Liver (tissue), 3 donors: ENCODE measurements around the gene MTHFD1.

ENCODE experiments used
- ATF3 ChIP-seq: IDR thresholded peaks from 2 replicates; pipeline ENCODE4 v1.6.1; 2016; ENCODE audit warnings: antibody characterized with exemption
- CTCF ChIP-seq: fragments of 150-350 bp; IDR thresholded peaks from 2 replicates; pipeline ENCODE4 v1.5.1; 2017; ENCODE audit warnings: improper control_type of control experiment, low read depth, low read length; ENCODE audit not compliant: missing input control
- FOXA1 ChIP-seq: IDR thresholded peaks from 2 replicates; pipeline ENCODE4 v1.6.1; 2016; ENCODE audit warnings: antibody characterized with exemption
- GABPA ChIP-seq, 2 donors: IDR thresholded peaks in 1 of 2; conservative IDR thresholded peaks in 1 of 2; 2 replicates each; pipeline ENCODE4 v1.6.1; 2016; ENCODE audit warnings: antibody characterized with exemption in 2 of 2, mild to moderate bottlenecking in 1 of 2, moderate library complexity in 1 of 2
- MAX ChIP-seq: IDR thresholded peaks from 2 replicates; pipeline ENCODE4 v1.6.1; 2016; ENCODE audit warnings: antibody characterized with exemption
- REST ChIP-seq: IDR thresholded peaks from 2 replicates; pipeline ENCODE4 v1.6.1; 2016; ENCODE audit warnings: antibody characterized with exemption, mild to moderate bottlenecking
- RXRA ChIP-seq, 2 donors: IDR thresholded peaks; 2 replicates each; pipeline ENCODE4 v1.6.1; 2017 to 2018; ENCODE audit warnings: antibody characterized with exemption in 2 of 2, mild to moderate bottlenecking in 1 of 2
- SP1 ChIP-seq: IDR thresholded peaks from 2 replicates; pipeline ENCODE4 v1.6.1; 2018; ENCODE audit warnings: antibody characterized with exemption, mild to moderate bottlenecking
- YY1 ChIP-seq: IDR thresholded peaks from 2 replicates; pipeline ENCODE4 v1.6.1; 2016; ENCODE audit warnings: antibody characterized with exemption, mild to moderate bottlenecking
- TF ChIP-seq, protein P1 (sequence below): IDR thresholded peaks from 2 replicates; pipeline ENCODE4 v1.6.1; 2016; ENCODE audit warnings: antibody characterized with exemption
- donor health status: healthy.
- donor health status: healthy.

- no peak for TF ChIP-seq CTCF
- TF ChIP-seq RXRA (IDR thresholded peaks at IDR 0.05), result no peak
- no peak for TF ChIP-seq YY1
- no peak for TF ChIP-seq MAX
- TF ChIP-seq REST, result no peak
- no peak for TF ChIP-seq GABPA (IDR thresholded peaks at IDR 0.05 in 1 of 2, conservative IDR thresholded peaks at IDR 0.05 in 1 of 2)
- TF ChIP-seq, protein P1, sequence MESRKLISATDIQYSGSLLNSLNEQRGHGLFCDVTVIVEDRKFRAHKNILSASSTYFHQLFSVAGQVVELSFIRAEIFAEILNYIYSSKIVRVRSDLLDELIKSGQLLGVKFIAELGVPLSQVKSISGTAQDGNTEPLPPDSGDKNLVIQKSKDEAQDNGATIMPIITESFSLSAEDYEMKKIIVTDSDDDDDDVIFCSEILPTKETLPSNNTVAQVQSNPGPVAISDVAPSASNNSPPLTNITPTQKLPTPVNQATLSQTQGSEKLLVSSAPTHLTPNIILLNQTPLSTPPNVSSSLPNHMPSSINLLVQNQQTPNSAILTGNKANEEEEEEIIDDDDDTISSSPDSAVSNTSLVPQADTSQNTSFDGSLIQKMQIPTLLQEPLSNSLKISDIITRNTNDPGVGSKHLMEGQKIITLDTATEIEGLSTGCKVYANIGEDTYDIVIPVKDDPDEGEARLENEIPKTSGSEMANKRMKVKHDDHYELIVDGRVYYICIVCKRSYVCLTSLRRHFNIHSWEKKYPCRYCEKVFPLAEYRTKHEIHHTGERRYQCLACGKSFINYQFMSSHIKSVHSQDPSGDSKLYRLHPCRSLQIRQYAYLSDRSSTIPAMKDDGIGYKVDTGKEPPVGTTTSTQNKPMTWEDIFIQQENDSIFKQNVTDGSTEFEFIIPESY, result no peak
- no peak for TF ChIP-seq ATF3
- no peak for TF ChIP-seq FOXA1
- TF ChIP-seq SP1, result no peak
Measured at GRCh38 chr14:64417771-64418125, 29.6 kb downstream of the MTHFD1 start.
